ENCODE measurements around the gene MAGI2. TPM values are rescaled to one million over a fixed set of nuclear protein-coding genes. Genes with fewer than 3 reads are reported as not detected.

Gene MAGI2
- total RNA-seq, 2 donors from 2014 or later, result 10.3 to 19.2 TPM

GRCh38 chr7:78752554-78752953 lies 700.9 kb downstream of the MAGI2 start:
- H3K9me3 ChIP-seq (ENCODE audit: control insufficient read depth, low read length), result peaks cover 9% of the 10 kb centered on the region
- no peaks in the 10 kb centered on the region for H3K27me3 ChIP-seq (ENCODE audit: control insufficient read depth, insufficient read depth, low read length, poor library complexity, severe bottlenecking)
- peaks cover 15% of the 10 kb centered on the region for H3K9me3 Mint-ChIP-seq
- H3K36me3 Mint-ChIP-seq (ENCODE audit: low read depth), result peaks cover 5% of the 10 kb centered on the region
- H3K27ac ChIP-seq (ENCODE audit: low read depth, low read length), result no peak overlapping the region
- no peak overlapping the region for H3K4me3 ChIP-seq (ENCODE audit: low read length)
- TF ChIP-seq CTCF (conservative IDR thresholded peaks at IDR 0.05), result no peak
- no peaks in the 10 kb centered on the region for H3K4me1 ChIP-seq (ENCODE audit: control insufficient read depth, insufficient read depth, low read length)
- H3K27me3 Mint-ChIP-seq (ENCODE audit: insufficient read depth), result no peaks in the 10 kb centered on the region
- H3K9ac ChIP-seq (ENCODE audit: extremely low read depth, low read length, poor library complexity, severe bottlenecking), result no peak overlapping the region
- no peak for DNase-seq
- no peaks in the 10 kb centered on the region for H3K36me3 ChIP-seq (ENCODE audit: control insufficient read depth, insufficient read depth, low read length)
- H3K27ac Mint-ChIP-seq, result no peak overlapping the region
- no peak overlapping the region for H3K4me3 Mint-ChIP-seq
- peaks cover 30% of the 10 kb centered on the region for H3K4me1 Mint-ChIP-seq

GRCh38 chr7:78751253-78751652 lies 702.2 kb downstream of the MAGI2 start:
- Mint-ChIP-seq H3K36me3 (ENCODE audit: low read depth) (peaks cover 5% of the 10 kb centered on the region), H3K4me3 (no peak overlapping the region), H3K9me3 (peaks cover 15% of the 10 kb centered on the region), H3K4me1 (peaks cover 25% of the 10 kb centered on the region), H3K27ac (no peak overlapping the region), H3K27me3 (ENCODE audit: insufficient read depth) (no peaks in the 10 kb centered on the region)
- no peak for DNase-seq
- 93 to 100% methylated on average over 4 of the region's 4 CpGs for WGBS, 2 experiments (ENCODE audit: insufficient coverage in 1 of 2, insufficient read length in 1 of 2)
- Histone ChIP-seq H3K4me3 (ENCODE audit: low read length) (no peak overlapping the region), H3K9me3 (ENCODE audit: control insufficient read depth, low read length) (peaks cover 9% of the 10 kb centered on the region), H3K4me1 (ENCODE audit: control insufficient read depth, insufficient read depth, low read length) (no peaks in the 10 kb centered on the region), H3K9ac (ENCODE audit: extremely low read depth, low read length, poor library complexity, severe bottlenecking) (no peak overlapping the region), H3K27me3 (ENCODE audit: control insufficient read depth, insufficient read depth, low read length, poor library complexity, severe bottlenecking) (no peaks in the 10 kb centered on the region), H3K27ac (ENCODE audit: low read depth, low read length) (no peak overlapping the region), H3K36me3 (ENCODE audit: control insufficient read depth, insufficient read depth, low read length) (no peaks in the 10 kb centered on the region)
- TF ChIP-seq CTCF (conservative IDR thresholded peaks at IDR 0.05), result no peak

- Histone ChIP-seq H3K9ac (ENCODE audit: extremely low read depth, low read length, poor library complexity, severe bottlenecking) (no peak overlapping the region), H3K36me3 (ENCODE audit: control insufficient read depth, insufficient read depth, low read length) (no peaks in the 10 kb centered on the region), H3K4me1 (ENCODE audit: control insufficient read depth, insufficient read depth, low read length) (no peaks in the 10 kb centered on the region), H3K9me3 (ENCODE audit: control insufficient read depth, low read length) (peaks cover 9% of the 10 kb centered on the region), H3K4me3 (ENCODE audit: low read length) (no peak overlapping the region), H3K27me3 (ENCODE audit: control insufficient read depth, insufficient read depth, low read length, poor library complexity, severe bottlenecking) (no peaks in the 10 kb centered on the region), H3K27ac (ENCODE audit: low read depth, low read length) (no peak overlapping the region)
- Mint-ChIP-seq H3K36me3 (ENCODE audit: low read depth) (peaks cover 5% of the 10 kb centered on the region), H3K27ac (no peak overlapping the region), H3K9me3 (peaks cover 15% of the 10 kb centered on the region), H3K4me3 (no peak overlapping the region), H3K27me3 (ENCODE audit: insufficient read depth) (no peaks in the 10 kb centered on the region), H3K4me1 (peaks cover 28% of the 10 kb centered on the region)
- TF ChIP-seq CTCF (conservative IDR thresholded peaks at IDR 0.05), result no peak
- DNase-seq, result no peak
- WGBS, 2 experiments (ENCODE audit: insufficient coverage in 1 of 2, insufficient read length in 1 of 2), result 71 to 83% methylated on average over 5 of the region's 5 CpGs
Measured at GRCh38 chr7:78749052-78749746, 704.3 kb downstream of the MAGI2 start.
